ENCODE data around the gene GLRX.
"Not testable (repeated sequence)": the region's sequence is repeated elsewhere in the genome, so short reads cannot be mapped to it uniquely, and the experiment has no call there.

The GLRX gene

GRCh38 chr5:95851141-95851540 lies 28.6 kb upstream of the GLRX start:
- not testable (repeated sequence) for DNase-seq

GRCh38 chr5:95850391-95850894 lies 27.9 kb upstream of the GLRX start:
- DNase-seq = no peak

GRCh38 chr5:95848701-95849100 lies 26.2 kb upstream of the GLRX start:
- DNase-seq = no peak

GRCh38 chr5:95847261-95847592 lies 24.7 kb upstream of the GLRX start:
- no peak for DNase-seq

- DNase-seq = peak; percentile 10
Measured at GRCh38 chr5:95846554-95847260, 24.2 kb upstream of the GLRX start.

GRCh38 chr5:95845391-95845790 lies 22.9 kb upstream of the GLRX start:
- DNase-seq = no peak

GRCh38 chr5:95843733-95844223 lies 21.3 kb upstream of the GLRX start:
- DNase-seq = no peak

GRCh38 chr5:95842854-95843544 lies 20.5 kb upstream of the GLRX start:
- no peak for DNase-seq

GRCh38 chr5:95841914-95842812 lies 19.6 kb upstream of the GLRX start:
- DNase-seq = no peak

- no peak for DNase-seq
Measured at GRCh38 chr5:95840956-95841705, 18.6 kb upstream of the GLRX start.

GRCh38 chr5:95839658-95840057 lies 17.1 kb upstream of the GLRX start:
- DNase-seq = no peak

GRCh38 chr5:95838556-95838955 lies 16.0 kb upstream of the GLRX start:
- DNase-seq = no peak

GRCh38 chr5:95838001-95838520 lies 15.5 kb upstream of the GLRX start:
- no peak for DNase-seq

GRCh38 chr5:95837492-95837891 lies 15.0 kb upstream of the GLRX start:
- no peak for DNase-seq

GRCh38 chr5:95836971-95837370 lies 14.4 kb upstream of the GLRX start:
- not testable (repeated sequence) for DNase-seq

GRCh38 chr5:95836544-95836943 lies 14.0 kb upstream of the GLRX start:
- DNase-seq = no peak

- no peak for DNase-seq
Measured at GRCh38 chr5:95835682-95836385, 13.3 kb upstream of the GLRX start.

GRCh38 chr5:95832664-95833063 lies 10.1 kb upstream of the GLRX start:
- DNase-seq = no peak

- no peak for DNase-seq
Measured at GRCh38 chr5:95830226-95830625, 7.7 kb upstream of the GLRX start.

- no peak for DNase-seq
Measured at GRCh38 chr5:95827892-95828246, 5.3 kb upstream of the GLRX start.

- DNase-seq = no peak
Measured at GRCh38 chr5:95826949-95827891, 4.7 kb upstream of the GLRX start.

All from NCI-H1105 (cell line).